Psoas muscle (tissue), 8 donors: ENCODE measurements around the gene SCAPER. TPM values are rescaled to one million over a fixed set of nuclear protein-coding genes. Genes with fewer than 3 reads are reported as not detected.

Experiments used
- ATAC-seq, 4 donors: fragments of 200-7000 bp; cut with Tn5 transposase; one replicate each; pipeline ENCODE4 v1.9.1; 2020; ENCODE audit warnings: moderate library complexity in 3 of 4, mild to moderate bottlenecking in 2 of 4
- DNase-seq, 2 donors: peaks; one replicate each; pipeline ENCODE4 v3.0.0-alpha.2; 2020
- H3K27ac ChIP-seq: fragments of 200-600 bp; one replicate; pipeline ENCODE4 v1.8.0; 2022
- H3K27me3 ChIP-seq, 3 donors: fragments of 200-600 bp in 1 of 3; one replicate each; pipeline versions ENCODE4 v1.6.1 to v1.8.0; 2013 to 2022; ENCODE audit warnings: low read length in 2 of 3, mild to moderate bottlenecking in 2 of 3, moderate library complexity in 1 of 3; ENCODE audit not compliant: insufficient read depth in 3 of 3
- H3K36me3 ChIP-seq, 2 donors: fragments of 200-600 bp in 1 of 2; one replicate each; pipeline versions ENCODE4 v1.6.1 to v1.8.0; 2013 to 2022; ENCODE audit warnings: low read depth in 1 of 2, mild to moderate bottlenecking in 1 of 2, moderate library complexity in 1 of 2; ENCODE audit not compliant: insufficient read depth in 1 of 2
- H3K4me1 ChIP-seq: fragments of 200-600 bp; one replicate; pipeline ENCODE4 v1.8.0; 2022
- H3K4me3 ChIP-seq: fragments of 200-600 bp; one replicate; pipeline ENCODE4 v1.8.0; 2022; ENCODE audit warnings: mild to moderate bottlenecking
- H3K9me3 ChIP-seq: fragments of 200-600 bp; one replicate; pipeline ENCODE4 v1.8.0; 2022
- CTCF ChIP-seq: fragments of 200-600 bp; IDR thresholded peaks from one replicate; pipeline ENCODE4 v1.8.0; 2022; ENCODE audit warnings: antibody characterized with exemption
- WGBS, 3 donors: extraction: QIAGEN DNeasy Blood & Tissue Kit; methylation state at CpG; one replicate each; pipeline versions ENCODE4 v1.1.6 to v1.1.7; 2013; 5-methylcytosine and 5-hydroxymethylcytosine counted together
- intact Hi-C, 2 donors: fragments of 100-400 bp; cut with DNase I; formaldehyde crosslinking; loops; one replicate each; pipeline versions ENCODE4 v1.11.0 to v1.14.2; 2022
- long read RNA-seq, 2 donors: library from polyadenylated mRNA; unstranded; transcript quantifications; one replicate each; pipeline ENCODE4 v2.0.0, GENCODE V29; 2021
- polyA plus RNA-seq, 3 donors: library from polyadenylated mRNA; stranded (reverse); fragments of 200-250 nt; gene quantifications; one replicate each; pipeline ENCODE4 v1.2.3, GENCODE V29; 2013
- total RNA-seq, 4 donors: library from RNA; stranded (reverse); fragmentation: NEBNext Ultra II Directional in 2 of 4; extraction: Animal tissue kit (Norgen Biotek cat#: 25700) in 2 of 4; gene quantifications; one replicate each; pipeline versions ENCODE4 v1.2.1 to v1.2.4, GENCODE V29; 2021 to 2023
- donor health status: healthy with polysubstance abuse.
- donor health status: DM: no; HTN: no; CAD: no; lungs with moderate emphysema.
- donor health status: Bipolar disorder and iron deficiency.
- donor health status: healthy.
- donor health status: DM: yes; HTN: yes; CAD: no.
- donor health status: DM: no; HTN: no; CAD: no.
- donor health status: DM: no; HTN: no; CAD: no.
- donor health status: DM: yes; HTN: yes; CAD: no.

Gene SCAPER
- total RNA-seq (10 to 100 TPM; 20.0 to 28.7 (median 26.7) TPM), polyA plus RNA-seq (10 to 100 TPM in 1 of 3 donors, 1 to 10 TPM in 2; 4.1 to 11.1 (median 9.4) TPM)
- long read RNA-seq, donor 1, full-length matches to known transcripts = 3 of 21 reads
- long read RNA-seq, donor 1, partial matches to known transcripts = 14 of 21 reads
- long read RNA-seq, donor 1, other reads (novel, unspliced or antisense) = 4 of 21 reads
- long read RNA-seq, donor 2, full-length matches to known transcripts = 1 of 19 reads
- long read RNA-seq, donor 2, partial matches to known transcripts = 13 of 19 reads
- long read RNA-seq, donor 2, other reads (novel, unspliced or antisense) = 5 of 19 reads

- intact Hi-C loops = no loop called here
- WGBS, 3 donors = 1% methylated on average over 56 to 78 of the region's 78 CpGs
- peak; percentile 95 to 97 (median 96) for ATAC-seq
- peak; percentile 3 for TF ChIP-seq CTCF
- Histone ChIP-seq H3K4me3 (peak within 1 kb of the TSS; percentile 80), H3K9me3 (peaks cover 3% of the 10 kb centered on the region), H3K27ac (peak within 1 kb of the TSS; percentile 86), H3K27me3 (no peaks in the 10 kb centered on the region), H3K36me3 (no peaks in the 10 kb centered on the region), H3K4me1 (peaks cover 23% of the 10 kb centered on the region)
- peak; percentile 95 to 96 for DNase-seq
These were observed at the start of gene SCAPER for GRCh38 chr15:76905013-76905839. SCAPER (minus strand) TSS chr15:76905340; CDS start chr15:76883817, 21,523 bp downstream.

- ATAC-seq = no peak
- no peak for DNase-seq
- intact Hi-C loops = no loop called here
- WGBS, 3 donors = 46 to 53% (median 48%) methylated on average over 2 of the region's 2 CpGs
- H3K4me1 ChIP-seq = no peaks in the 10 kb centered on the region
- no peak overlapping the region for H3K27ac ChIP-seq
- no peaks in the 10 kb centered on the region for H3K27me3 ChIP-seq
- TF ChIP-seq CTCF = no peak
- H3K9me3 ChIP-seq = no peaks in the 10 kb centered on the region
- H3K4me3 ChIP-seq = no peak overlapping the region
- peaks cover 0 to 20% of the 10 kb centered on the region in 2 donors for H3K36me3 ChIP-seq
These were observed 49.6 kb upstream of the SCAPER start for GRCh38 chr15:76954744-76955143.

GRCh38 chr15:76953913-76954312 lies 48.8 kb upstream of the SCAPER start:
- no peaks in the 10 kb centered on the region for H3K27me3 ChIP-seq
- no peak overlapping the region for H3K27ac ChIP-seq
- intact Hi-C loops = no loop called here
- no peak for TF ChIP-seq CTCF
- H3K36me3 ChIP-seq = peaks cover 0 to 28% of the 10 kb centered on the region in 2 donors
- H3K4me1 ChIP-seq = no peaks in the 10 kb centered on the region
- no peak for ATAC-seq
- H3K9me3 ChIP-seq = no peaks in the 10 kb centered on the region
- no peak overlapping the region for H3K4me3 ChIP-seq
- no peak for DNase-seq
- WGBS, 3 donors = 54 to 57% (median 57%) methylated on average over 3 of the region's 3 CpGs

- intact Hi-C loops = no loop called here
- ATAC-seq = no peak
- peaks cover 0 to 45% of the 10 kb centered on the region in 2 donors for H3K36me3 ChIP-seq
These were observed 46.1 kb upstream of the SCAPER start for GRCh38 chr15:76951220-76951619.

More at GRCh38 chr15:76951220-76951619, 46.1 kb upstream of the SCAPER start:
- Histone ChIP-seq H3K4me1 (no peaks in the 10 kb centered on the region), H3K4me3 (no peak overlapping the region), H3K9me3 (no peaks in the 10 kb centered on the region), H3K27me3 (no peaks in the 10 kb centered on the region), H3K27ac (no peak overlapping the region)
- no peak for TF ChIP-seq CTCF
- WGBS, 3 donors = 89 to 100% (median 96%) methylated on average over 1 of the region's 1 CpG
- DNase-seq = no peak
